ENCODE results near the gene VPS8. TPM values are rescaled to one million over a fixed set of nuclear protein-coding genes. Genes with fewer than 3 reads are reported as not detected.

The VPS8 gene
- total RNA-seq, 4 donors from 2014 or later, result 23.7 to 61.8 (median 37.1) TPM

DNA sequence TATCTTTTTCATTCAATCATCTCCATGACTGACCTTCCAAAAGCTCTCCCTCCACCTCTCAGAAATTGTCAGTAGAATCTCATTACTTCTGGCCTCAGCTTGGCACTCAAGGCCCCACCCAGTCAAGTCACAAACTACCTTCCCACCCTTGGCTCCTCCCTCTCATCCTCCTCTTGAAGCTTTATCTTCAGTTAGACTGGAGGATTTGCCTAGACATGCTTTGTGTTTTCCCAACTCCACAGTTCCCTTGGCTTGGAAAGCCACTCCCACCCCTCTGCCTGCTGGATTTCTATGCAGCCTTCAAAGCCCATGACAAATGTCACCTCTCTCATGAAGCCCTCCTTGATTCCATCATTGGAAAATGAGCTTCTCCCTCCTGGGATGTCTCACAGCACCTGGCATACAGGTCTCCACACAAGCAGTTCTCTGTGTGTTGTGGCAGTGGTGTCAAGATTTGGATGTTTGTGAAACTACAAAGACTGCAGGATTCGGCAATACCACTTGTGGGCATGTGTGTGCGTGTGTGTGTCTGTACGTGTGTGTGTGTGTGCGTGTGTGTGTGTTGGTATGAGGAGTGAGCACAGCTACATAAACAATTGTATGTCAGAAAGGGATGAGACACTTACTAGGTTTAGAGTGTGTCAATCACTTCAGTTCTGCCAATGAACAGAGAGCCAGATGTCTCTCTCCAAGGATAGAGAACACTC is 45.3 kb upstream of the VPS8 start:
- no peak for DNase-seq
- H3K4me3 ChIP-seq, result no peak overlapping the region
- H3K4me1 ChIP-seq, result peaks cover 0 to 44% (median under 1%) of the 10 kb centered on the region in 3 donors
- peak overlapping the region in 3 of 4 donors; percentile 68 to 84 (median 70) for H3K27ac ChIP-seq
- H3K27me3 ChIP-seq, result peaks cover 0 to 9% (median 0%) of the 10 kb centered on the region in 4 donors
- 37 to 64% methylated on average over 3 to 4 of the region's 4 CpGs for WGBS, 2 donors
- H3K9me3 ChIP-seq, result no peaks in the 10 kb centered on the region
- no peaks in the 10 kb centered on the region for H3K36me3 ChIP-seq
- TF ChIP-seq, protein P1, sequence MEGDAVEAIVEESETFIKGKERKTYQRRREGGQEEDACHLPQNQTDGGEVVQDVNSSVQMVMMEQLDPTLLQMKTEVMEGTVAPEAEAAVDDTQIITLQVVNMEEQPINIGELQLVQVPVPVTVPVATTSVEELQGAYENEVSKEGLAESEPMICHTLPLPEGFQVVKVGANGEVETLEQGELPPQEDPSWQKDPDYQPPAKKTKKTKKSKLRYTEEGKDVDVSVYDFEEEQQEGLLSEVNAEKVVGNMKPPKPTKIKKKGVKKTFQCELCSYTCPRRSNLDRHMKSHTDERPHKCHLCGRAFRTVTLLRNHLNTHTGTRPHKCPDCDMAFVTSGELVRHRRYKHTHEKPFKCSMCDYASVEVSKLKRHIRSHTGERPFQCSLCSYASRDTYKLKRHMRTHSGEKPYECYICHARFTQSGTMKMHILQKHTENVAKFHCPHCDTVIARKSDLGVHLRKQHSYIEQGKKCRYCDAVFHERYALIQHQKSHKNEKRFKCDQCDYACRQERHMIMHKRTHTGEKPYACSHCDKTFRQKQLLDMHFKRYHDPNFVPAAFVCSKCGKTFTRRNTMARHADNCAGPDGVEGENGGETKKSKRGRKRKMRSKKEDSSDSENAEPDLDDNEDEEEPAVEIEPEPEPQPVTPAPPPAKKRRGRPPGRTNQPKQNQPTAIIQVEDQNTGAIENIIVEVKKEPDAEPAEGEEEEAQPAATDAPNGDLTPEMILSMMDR (IDR thresholded peaks at IDR 0.05), result no peak
- no peak for TF ChIP-seq POLR2A (IDR thresholded peaks at IDR 0.05)
- intact Hi-C loops (cut with DNase I), result no loop called here

DNA sequence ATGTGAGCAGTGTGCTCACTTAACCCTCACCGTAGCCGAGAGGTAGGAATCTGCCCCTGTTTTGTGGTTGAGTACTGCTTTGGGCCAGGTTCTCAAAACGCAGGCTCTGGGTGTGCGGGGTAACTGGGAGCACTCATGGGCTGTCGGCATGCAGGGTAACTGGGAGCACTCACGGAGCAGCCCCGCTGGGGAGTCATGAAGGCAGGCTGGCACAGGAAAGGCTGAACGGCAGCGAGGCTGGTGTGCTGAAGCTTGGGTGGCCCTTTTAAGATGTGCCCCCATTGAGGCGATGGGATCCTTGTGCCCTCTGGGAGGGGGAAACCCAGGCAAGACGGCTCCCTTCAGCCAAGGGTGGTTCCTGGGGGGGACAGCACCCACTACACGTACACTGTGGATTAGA is 44.6 kb upstream of the VPS8 start:
- peaks cover 0 to 9% (median 0%) of the 10 kb centered on the region in 4 donors for H3K27me3 ChIP-seq
- no peak overlapping the region for H3K27ac ChIP-seq
- H3K4me1 ChIP-seq, result peaks cover 0 to 37% (median 0%) of the 10 kb centered on the region in 3 donors
- H3K4me3 ChIP-seq, result no peak overlapping the region
- intact Hi-C loops (cut with DNase I), result no loop called here
- no peak for DNase-seq
- H3K36me3 ChIP-seq, result no peaks in the 10 kb centered on the region
- TF ChIP-seq, protein P1 (IDR thresholded peaks at IDR 0.05), result no peak
- no peak for TF ChIP-seq POLR2A (IDR thresholded peaks at IDR 0.05)
- H3K9me3 ChIP-seq, result no peaks in the 10 kb centered on the region
- WGBS, 2 donors, result 71 to 77% methylated on average over 6 to 10 of the region's 12 CpGs

DNA sequence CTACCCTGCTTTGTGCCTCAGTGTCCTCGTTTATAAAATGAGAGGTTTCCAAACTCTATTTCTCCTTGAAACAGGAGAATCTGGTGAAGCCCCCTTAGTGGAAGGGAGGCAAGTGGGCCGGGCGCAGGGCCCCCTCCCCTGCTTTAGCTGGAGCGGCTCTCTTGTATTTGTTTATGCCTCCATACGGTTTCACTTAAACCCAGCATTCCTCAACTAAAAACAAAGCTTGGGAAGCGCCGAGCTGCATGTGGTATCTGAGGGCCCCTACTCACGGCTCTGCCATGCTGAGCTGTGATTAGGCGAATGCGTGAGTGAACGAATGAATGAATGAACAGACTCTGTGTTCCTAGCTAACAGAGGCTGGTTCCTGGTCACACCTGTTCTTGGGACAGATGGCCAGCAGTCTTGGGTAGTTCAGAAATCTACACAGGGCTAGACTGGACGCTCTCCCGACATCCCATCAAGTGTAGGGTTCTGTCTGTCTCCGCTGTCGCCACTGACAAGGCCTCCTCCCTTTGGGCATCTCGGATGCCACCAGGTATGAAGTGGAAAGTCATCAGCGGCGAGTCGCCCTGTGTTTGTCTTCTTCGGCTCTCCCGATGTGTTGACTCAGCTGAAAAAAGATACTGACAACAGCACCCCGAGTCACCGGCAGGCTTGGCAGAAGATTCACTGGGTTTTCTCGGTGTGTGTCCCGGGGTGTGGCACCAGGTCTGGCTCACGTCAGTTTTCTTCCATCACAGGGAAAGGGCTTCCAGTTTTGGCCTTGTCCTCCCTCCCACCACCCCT is 42.4 kb upstream of the VPS8 start:
- H3K27me3 ChIP-seq, result peaks cover 0 to 9% (median 0%) of the 10 kb centered on the region in 4 donors
- peaks cover 0 to 35% (median 0%) of the 10 kb centered on the region in 3 donors for H3K4me1 ChIP-seq
- H3K9me3 ChIP-seq, result no peaks in the 10 kb centered on the region
- intact Hi-C loops (cut with DNase I), result loop anchor here (10.0 kb wide), 1 partner anchor 45 kb away; no protein-coding TSS in a partner anchor
- 60 to 78% methylated on average over 18 to 20 of the region's 26 CpGs for WGBS, 2 donors
- H3K36me3 ChIP-seq, result no peaks in the 10 kb centered on the region
- H3K27ac ChIP-seq, result no peak overlapping the region
- TF ChIP-seq POLR2A (IDR thresholded peaks at IDR 0.05), result no peak
- TF ChIP-seq, protein P1 (IDR thresholded peaks at IDR 0.05), result peak in 1 of 6 experiments; percentile 8
- H3K4me3 ChIP-seq, result no peak overlapping the region
- no peak for DNase-seq

DNA sequence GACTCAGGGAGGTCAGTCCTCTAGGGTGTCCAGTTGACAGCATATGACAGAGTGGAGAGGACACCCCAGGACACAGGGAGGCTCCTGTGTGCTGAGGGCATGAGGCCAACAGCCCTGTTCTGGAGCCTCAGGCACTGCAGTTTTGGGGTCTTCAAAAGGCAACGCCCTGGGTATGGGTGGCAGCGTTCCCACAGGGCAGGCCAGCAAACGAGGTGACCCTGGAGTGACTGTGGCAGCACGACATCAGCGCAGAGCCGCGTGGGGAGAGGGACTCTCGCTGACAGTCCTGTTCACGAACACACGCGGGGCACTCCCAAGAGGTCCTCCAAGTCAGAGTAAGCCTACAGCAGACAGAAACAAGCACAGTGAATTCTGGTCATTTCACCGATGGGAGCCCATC is 41.4 kb upstream of the VPS8 start:
- WGBS, 2 donors, result 70% methylated on average over 2 of the region's 12 CpGs; no CpG with 5 or more reads in 1 of the 2 donors
- no peak for TF ChIP-seq POLR2A (IDR thresholded peaks at IDR 0.05)
- TF ChIP-seq, protein P1 (IDR thresholded peaks at IDR 0.05), result no peak
- Histone ChIP-seq H3K27me3 (peaks cover 0 to 9% (median 0%) of the 10 kb centered on the region in 4 donors), H3K4me1 (peaks cover 0 to 26% (median 0%) of the 10 kb centered on the region in 3 donors), H3K27ac (no peak overlapping the region), H3K9me3 (no peaks in the 10 kb centered on the region), H3K36me3 (no peaks in the 10 kb centered on the region), H3K4me3 (no peak overlapping the region)
- intact Hi-C loops (cut with DNase I), result loop anchor here (10.0 kb wide), 1 partner anchor 46 kb away; no protein-coding TSS in a partner anchor
- no peak for DNase-seq

Measured in esophagus squamous epithelium (tissue), 5 donors.